Activated CD4-positive, CD25-positive, alpha-beta regulatory T cell treated with anti-CD3 and anti-CD28 coated beads, Interleukin-2, amount 50 U/mL, for 72 hours (primary cell): ENCODE measurements around the gene TNFAIP8.

Source experiments
- DNase-seq: peaks from one replicate; pipeline ENCODE4 v3.0.0; 2021

Gene TNFAIP8

GRCh38 chr5:119329666-119330065, 26.2 kb upstream of the TNFAIP8 start:
- DNase-seq = no peak

- DNase-seq = no peak
Observed at GRCh38 chr5:119330367-119331183, 25.2 kb upstream of the TNFAIP8 start.

GRCh38 chr5:119331566-119332095, 24.2 kb upstream of the TNFAIP8 start:
- no peak for DNase-seq

GRCh38 chr5:119332208-119332607, 23.6 kb upstream of the TNFAIP8 start:
- DNase-seq = no peak

DNA sequence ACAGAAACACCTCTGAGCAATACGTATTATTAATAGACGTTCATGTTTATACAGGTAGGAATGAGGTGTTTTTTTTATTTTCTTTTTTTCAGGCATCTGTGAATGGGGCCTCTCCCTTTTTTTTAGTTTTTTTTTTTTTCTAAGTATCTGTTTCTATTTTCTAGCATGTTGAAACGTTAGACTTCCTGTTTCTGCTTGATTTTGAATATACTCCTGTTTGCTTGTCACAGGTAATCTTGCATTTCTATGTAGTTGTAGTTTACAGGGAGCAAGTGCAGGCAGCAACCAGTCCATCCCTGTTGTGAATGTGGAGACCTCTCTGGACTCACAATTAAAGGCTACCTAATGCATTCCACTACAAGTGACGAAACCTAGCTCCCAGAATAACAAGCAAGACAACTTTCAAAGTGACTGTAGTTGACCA, 22.8 kb upstream of the TNFAIP8 start:
- DNase-seq = no peak

GRCh38 chr5:119333421-119333851, 22.4 kb upstream of the TNFAIP8 start:
- no peak for DNase-seq

DNA sequence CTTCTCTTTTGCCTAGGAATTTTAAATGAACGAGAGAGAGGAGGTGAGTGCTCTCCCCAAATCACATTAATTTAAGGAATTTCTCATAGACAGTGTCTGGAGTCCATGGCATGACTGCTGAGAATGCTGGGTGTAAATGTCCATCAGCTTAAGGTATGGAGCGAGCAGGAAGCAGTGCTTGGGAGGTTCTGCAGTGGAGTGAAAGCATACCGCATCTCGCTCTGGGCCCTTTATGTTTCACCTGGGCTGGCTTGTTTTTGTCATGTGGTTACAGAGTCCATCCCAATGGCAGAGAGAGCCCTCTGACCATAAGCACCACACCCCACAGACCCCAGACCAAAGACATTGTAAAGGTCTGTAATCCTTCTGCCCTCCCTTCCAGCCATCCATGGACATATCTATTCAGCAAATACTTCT, 20.6 kb upstream of the TNFAIP8 start:
- no peak for DNase-seq

- no peak for DNase-seq
Observed at GRCh38 chr5:119336262-119336661, 19.6 kb upstream of the TNFAIP8 start.

- DNase-seq = no peak
Observed at GRCh38 chr5:119336845-119337580, 18.8 kb upstream of the TNFAIP8 start.

DNA sequence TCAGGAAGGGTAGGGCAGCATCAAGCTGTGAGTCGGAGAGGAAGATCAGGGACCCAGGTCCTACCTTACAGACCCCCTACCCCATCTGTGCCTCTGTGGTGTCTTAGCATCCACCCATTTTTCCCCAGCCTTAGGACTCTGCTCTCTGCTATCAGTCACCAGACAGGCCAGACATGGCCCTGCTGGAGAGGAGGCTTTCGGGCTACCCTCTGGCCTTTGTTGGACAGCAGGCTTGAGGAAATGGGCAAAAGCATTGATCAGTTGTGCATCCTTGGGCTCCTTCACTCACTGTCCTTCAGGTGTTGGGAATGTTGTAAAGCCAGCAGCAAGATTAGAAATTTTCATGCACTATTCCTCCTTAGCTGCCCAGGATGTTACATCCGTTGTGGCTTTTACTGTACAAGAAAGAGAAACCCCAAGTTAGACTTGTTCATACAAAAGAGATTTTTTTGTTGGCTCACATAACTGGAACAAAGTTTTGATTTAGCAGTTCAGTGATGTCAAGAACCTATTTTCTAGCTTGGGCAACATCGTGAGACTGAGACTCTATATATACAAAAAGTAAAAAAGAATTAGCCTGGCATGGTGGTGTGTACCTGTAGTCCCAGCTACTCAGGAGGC, 17.4 kb upstream of the TNFAIP8 start:
- no peak for DNase-seq

- no peak for DNase-seq
Observed at GRCh38 chr5:119339344-119339743, 16.5 kb upstream of the TNFAIP8 start.

GRCh38 chr5:119339965-119340364, 15.9 kb upstream of the TNFAIP8 start:
- DNase-seq = no peak

- peak; percentile 61 for DNase-seq
Observed at GRCh38 chr5:119340597-119341218, 15.1 kb upstream of the TNFAIP8 start.

DNA sequence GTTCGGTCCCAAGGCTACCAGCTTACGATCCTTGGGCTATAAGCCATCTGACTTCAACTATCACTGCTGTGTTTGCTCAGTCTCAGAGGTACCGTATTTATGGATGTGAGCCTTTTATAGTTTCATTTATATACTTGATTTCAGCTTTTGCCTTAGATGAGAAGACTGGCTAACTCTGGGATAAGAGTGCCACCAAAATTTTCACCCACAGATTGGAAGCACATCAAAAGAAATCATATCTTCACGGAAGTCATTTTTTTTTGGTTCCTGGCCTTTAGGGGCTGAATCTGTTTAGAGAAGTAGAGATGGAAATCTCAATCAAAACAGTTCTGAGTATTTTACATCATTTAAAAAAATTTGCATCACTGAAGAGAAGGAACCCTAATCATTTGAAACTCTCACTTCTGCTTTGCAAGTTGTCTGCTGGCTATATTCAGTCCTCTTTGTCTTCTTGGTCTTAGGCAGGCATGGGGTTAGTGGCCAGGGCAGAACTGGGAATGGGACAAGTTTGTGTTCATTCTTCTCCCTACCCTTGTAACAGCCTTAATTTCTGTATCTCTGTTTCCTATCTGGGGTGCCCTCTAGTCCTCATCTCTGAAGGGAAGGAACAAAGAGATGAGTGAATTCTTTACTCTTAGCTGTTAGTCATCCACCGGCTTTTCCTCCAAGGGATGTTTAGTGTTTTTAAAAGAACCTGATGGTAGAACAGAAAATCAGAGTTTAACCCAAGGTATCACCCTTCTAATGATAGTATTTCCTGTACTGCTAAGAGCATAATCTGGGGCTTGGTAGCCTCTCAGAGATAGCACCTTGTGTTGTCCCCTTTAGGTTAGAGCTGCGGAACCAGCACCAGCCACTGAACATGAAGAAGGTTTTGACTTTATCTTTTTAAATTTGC, 14.1 kb upstream of the TNFAIP8 start:
- no peak for DNase-seq

GRCh38 chr5:119342406-119342805, 13.4 kb upstream of the TNFAIP8 start:
- DNase-seq = no peak

DNA sequence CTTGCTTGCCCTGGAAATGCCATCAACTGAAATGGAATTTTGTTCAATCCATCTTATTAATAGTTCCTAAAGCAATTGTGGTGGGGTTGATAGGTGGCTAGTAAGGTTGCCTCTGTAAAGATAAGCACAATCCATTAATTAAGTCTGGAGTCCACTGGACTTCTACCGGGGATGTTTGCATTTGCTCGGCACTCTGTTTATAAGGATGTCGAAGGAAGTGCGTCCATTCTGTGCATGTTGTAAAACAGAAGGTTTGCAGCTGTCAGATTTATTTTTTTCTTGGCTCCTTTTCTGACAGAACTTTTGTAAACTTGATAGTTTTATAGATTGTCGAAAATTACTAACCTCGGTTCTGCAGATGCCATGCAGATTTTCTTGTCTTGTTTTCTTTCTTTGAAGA, 12.8 kb upstream of the TNFAIP8 start:
- no peak for DNase-seq

- DNase-seq = no peak
Observed at GRCh38 chr5:119343766-119344165, 12.1 kb upstream of the TNFAIP8 start.

DNA sequence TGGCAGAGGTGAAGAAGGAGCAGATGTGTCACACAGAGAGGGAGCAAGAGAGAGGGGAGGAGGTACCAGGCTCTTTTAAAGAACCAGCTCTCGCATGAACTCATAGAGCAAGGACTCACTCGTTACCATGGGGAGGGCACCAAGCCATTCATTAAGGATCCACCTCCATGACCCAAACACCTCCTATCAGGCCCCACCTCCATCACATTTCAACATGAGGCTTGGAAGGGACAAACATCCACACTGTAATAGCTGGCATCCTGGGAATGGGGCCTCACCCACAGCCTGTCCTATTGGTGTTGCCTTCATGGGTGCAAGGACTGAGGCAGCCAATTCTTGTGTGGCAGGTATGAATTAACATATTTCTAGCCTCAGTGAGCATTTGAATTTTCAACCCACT, 11.6 kb upstream of the TNFAIP8 start:
- no peak for DNase-seq

- DNase-seq = no peak
Observed at GRCh38 chr5:119345861-119346260, 10.0 kb upstream of the TNFAIP8 start.

GRCh38 chr5:119346394-119346793, 9.4 kb upstream of the TNFAIP8 start:
- DNase-seq = no peak

DNA sequence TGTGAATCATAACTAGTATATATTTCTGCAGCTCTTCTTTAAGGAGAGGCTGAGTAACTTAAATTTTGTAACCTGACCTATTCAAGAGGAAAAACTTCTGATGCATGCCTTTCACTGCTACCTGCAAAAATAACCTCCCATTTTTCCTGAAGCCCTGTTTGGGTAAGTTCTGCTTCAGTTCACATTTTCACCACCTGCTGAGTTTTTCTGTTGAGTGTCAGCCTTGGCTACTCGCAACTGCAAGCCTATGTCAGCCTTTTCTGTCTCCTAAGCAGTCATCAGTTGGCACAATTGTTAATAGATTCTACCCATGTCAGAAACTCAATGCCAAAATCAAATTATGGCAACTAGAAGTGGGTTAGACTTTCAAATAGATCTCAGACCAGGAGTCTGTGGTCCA, 8.2 kb upstream of the TNFAIP8 start:
- DNase-seq = no peak

GRCh38 chr5:119347991-119348390, 7.8 kb upstream of the TNFAIP8 start:
- DNase-seq = no peak
